ENCODE results near the gene ABCC8. TPM values are rescaled to one million over a fixed set of nuclear protein-coding genes. Genes with fewer than 3 reads are reported as not detected.

The ABCC8 gene
- total RNA-seq, 1 experiment from 2014 or later = 2.4 TPM

DNA sequence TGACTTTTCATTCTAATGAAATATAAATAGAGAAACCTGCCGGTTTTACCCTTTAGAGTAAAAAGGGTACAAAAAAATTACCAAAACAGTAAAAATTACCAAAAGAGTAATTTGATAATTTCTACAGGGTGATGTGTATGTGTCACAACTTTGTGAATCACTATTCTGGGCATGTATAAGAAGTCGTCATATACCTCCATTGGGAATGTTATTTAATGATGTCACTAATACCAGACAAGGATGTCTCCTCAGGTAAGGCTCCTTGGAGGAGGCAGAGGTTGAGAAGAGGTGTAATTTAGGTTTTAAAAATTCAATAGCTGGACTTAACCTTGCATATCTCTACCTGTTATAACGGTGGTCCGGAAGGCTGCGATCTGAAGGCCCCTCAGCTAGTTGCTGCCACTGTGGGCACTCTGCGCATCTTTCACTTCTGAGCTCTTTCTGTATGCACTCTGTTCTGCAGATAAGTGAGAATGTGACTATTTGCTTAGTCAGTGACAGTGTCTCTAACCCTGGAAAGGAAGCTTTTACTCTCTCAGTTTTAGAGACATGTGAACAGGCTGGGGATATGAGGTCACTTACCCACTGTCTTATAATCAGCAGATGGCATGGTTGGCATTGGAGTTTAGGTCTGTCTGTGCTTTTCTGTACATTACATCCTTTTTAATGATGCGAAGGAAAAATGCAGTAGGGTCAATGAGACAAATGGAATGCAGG lies 126.0 kb downstream of the ABCC8 start:
- Histone ChIP-seq H3K18ac (ENCODE audit: insufficient read length, low read depth, low read length) (no peak overlapping the region), H3K9ac (ENCODE audit: extremely low read depth, insufficient read length, low read length) (no peak overlapping the region), H3K4me2 (ENCODE audit: insufficient read depth, insufficient read length, low read length) (no peak overlapping the region), H3K14ac (ENCODE audit: insufficient read depth, low read length) (no peak overlapping the region), H4K91ac (ENCODE audit: insufficient read length, low read depth, low read length) (no peak overlapping the region), H2BK15ac (ENCODE audit: low read depth, low read length) (no peak overlapping the region), H4K5ac (ENCODE audit: insufficient read length, low read depth, low read length) (no peak overlapping the region), H2BK20ac (ENCODE audit: low read depth, low read length, poor library complexity, severe bottlenecking) (no peak overlapping the region), H2AFZ (ENCODE audit: low read length) (no peak overlapping the region), H2AK5ac (ENCODE audit: insufficient read length, low read length) (no peak overlapping the region), H3K56ac (ENCODE audit: insufficient read length, low read depth, low read length) (no peak overlapping the region), H3K9me3 (ENCODE audit: control insufficient read depth, low read depth, low read length) (no peaks in the 10 kb centered on the region), H2BK12ac (ENCODE audit: insufficient read length, low read depth, low read length) (no peak overlapping the region), H3K27me3 (ENCODE audit: insufficient read depth, low read length) (peaks cover 21% of the 10 kb centered on the region), H3K23me2 (ENCODE audit: insufficient read length, low read depth, low read length, poor library complexity, severe bottlenecking) (peaks cover 22% of the 10 kb centered on the region), H3K79me1 (ENCODE audit: insufficient read depth, low read depth, low read length, poor library complexity, severe bottlenecking) (no peaks in the 10 kb centered on the region), H3K27ac (ENCODE audit: insufficient read length, low read depth, low read length) (no peak overlapping the region), H3K23ac (ENCODE audit: insufficient read length, low read depth, low read length) (no peak overlapping the region), H4K20me1 (ENCODE audit: control insufficient read depth, insufficient read depth, insufficient read length) (no peaks in the 10 kb centered on the region), H3T11ph (ENCODE audit: low read length) (no peak overlapping the region), H2BK5ac (ENCODE audit: insufficient read length, low read length) (no peak overlapping the region), H3K79me2 (ENCODE audit: insufficient read depth, low read length) (no peaks in the 10 kb centered on the region), H4K8ac (replicated peaks; ENCODE audit: insufficient read length, low read depth, low read length) (no peak overlapping the region), H2BK120ac (ENCODE audit: low read depth, low read length, poor library complexity, severe bottlenecking) (no peak overlapping the region), H3K4me1 (ENCODE audit: insufficient read depth, low read length) (no peaks in the 10 kb centered on the region), H3K4ac (ENCODE audit: low read depth, low read length) (no peak overlapping the region)
- Mint-ChIP-seq H3K27me3 (ENCODE audit: low read depth) (peaks cover 73% of the 10 kb centered on the region), H3K9me3 (peaks cover 3 to 5% of the 10 kb centered on the region in 2 experiments; a peak in 4 of 5 replicates), H3K36me3 (ENCODE audit: insufficient read depth in 1 of 3, low read depth in 3 of 3) (no peaks in the 10 kb centered on the region), H3K27ac (no peak overlapping the region), H3K4me3 (peak overlapping the region in 1 of 2 experiments; percentile 90; a peak in 3 of 5 replicates), H3K4me1 (peaks cover 15 to 26% of the 10 kb centered on the region in 2 experiments)
- DNase-seq = no peak
- TF ChIP-seq, protein P1, sequence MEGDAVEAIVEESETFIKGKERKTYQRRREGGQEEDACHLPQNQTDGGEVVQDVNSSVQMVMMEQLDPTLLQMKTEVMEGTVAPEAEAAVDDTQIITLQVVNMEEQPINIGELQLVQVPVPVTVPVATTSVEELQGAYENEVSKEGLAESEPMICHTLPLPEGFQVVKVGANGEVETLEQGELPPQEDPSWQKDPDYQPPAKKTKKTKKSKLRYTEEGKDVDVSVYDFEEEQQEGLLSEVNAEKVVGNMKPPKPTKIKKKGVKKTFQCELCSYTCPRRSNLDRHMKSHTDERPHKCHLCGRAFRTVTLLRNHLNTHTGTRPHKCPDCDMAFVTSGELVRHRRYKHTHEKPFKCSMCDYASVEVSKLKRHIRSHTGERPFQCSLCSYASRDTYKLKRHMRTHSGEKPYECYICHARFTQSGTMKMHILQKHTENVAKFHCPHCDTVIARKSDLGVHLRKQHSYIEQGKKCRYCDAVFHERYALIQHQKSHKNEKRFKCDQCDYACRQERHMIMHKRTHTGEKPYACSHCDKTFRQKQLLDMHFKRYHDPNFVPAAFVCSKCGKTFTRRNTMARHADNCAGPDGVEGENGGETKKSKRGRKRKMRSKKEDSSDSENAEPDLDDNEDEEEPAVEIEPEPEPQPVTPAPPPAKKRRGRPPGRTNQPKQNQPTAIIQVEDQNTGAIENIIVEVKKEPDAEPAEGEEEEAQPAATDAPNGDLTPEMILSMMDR (conservative IDR thresholded peaks at IDR 0.05) = no peak
- no CpG with 5 or more reads among the region's 7 CpGs for WGBS (ENCODE audit: extremely low coverage, insufficient read length, low lambda C conversion rate)

Data from H9 (cell line).